ENCODE results near the gene FXN. TPM values are rescaled to one million over a fixed set of nuclear protein-coding genes. Genes with fewer than 3 reads are reported as not detected.

The FXN gene
- total RNA-seq, 1 experiment from 2014 or later, result 12.0 TPM

GRCh38 chr9:69083321-69083720 is 47.8 kb downstream of the FXN start:
- Histone ChIP-seq H3K36me3 (ENCODE audit: low read depth) (no peaks in the 10 kb centered on the region), H3K27me3 (ENCODE audit: insufficient read depth, low read depth) (no peaks in the 10 kb centered on the region), H3K79me2 (ENCODE audit: low read depth) (no peaks in the 10 kb centered on the region), H2AFZ (no peak overlapping the region), H3K4me3 (no peak overlapping the region), H3K4me1 (replicated peaks; ENCODE audit: insufficient read depth) (peaks cover 5% of the 10 kb centered on the region; the same call in 1 of the 2 replicates), H3K4me2 (no peak overlapping the region), H3K9me2 (ENCODE audit: insufficient read depth) (no peaks in the 10 kb centered on the region), H3F3A (ENCODE audit: insufficient read depth, low read depth) (no peaks in the 10 kb centered on the region; the same call in 1 of the 2 replicates), H3K27ac (no peak overlapping the region), H4K20me1 (ENCODE audit: insufficient read depth) (no peaks in the 10 kb centered on the region), H3K9me3 (ENCODE audit: insufficient read depth, low read depth) (no peaks in the 10 kb centered on the region)
- ChIA-PET CTCF (no interaction called here), POLR2A (ENCODE audit: unreplicated experiment) (no interaction called here)
- intact Hi-C loops (cut with micrococcal nuclease; ENCODE audit: unreplicated experiment), result no loop called here
- TF ChIP-seq EZH2 (IDR thresholded peaks at IDR 0.05; ENCODE audit: low read depth) (no peak), CTCF (conservative IDR thresholded peaks at IDR 0.05) (no peak)
- DNase-seq, result no peak
- no TSS peak for BruUV-seq (replicated peaks)

DNA sequence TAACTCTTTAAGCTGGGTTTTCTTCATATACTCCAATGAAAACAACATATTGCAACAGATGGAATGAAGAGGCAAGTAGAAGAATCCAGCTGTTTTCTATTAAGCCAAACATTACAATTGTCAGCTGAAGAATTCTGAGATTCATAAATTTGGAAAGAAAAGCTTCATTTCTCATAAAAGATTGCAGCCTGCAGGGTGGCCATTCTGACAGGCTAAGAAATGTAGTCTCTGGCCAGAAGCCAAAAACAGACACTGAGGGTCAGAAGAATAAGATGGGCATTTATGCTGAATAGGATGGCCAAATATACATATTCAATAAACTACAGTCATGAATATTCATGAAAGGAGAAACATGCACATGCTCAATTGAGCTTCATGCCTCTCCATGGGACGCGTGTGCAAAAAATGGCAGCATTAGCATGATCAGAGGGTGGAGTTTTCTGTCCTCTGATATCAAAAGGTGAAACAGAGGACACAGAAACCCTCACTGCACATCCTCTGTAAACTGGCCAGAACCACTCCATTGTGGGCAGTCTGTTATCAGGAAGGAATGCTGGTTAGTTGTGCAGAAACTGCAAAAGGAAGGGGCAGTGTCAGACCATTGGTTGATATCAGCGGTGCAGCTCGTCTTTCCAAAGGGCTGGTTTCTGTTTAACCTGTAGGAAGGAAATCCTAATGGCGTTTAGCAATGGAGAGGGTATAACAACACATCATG is 50.2 kb downstream of the FXN start:
- POLR2A ChIA-PET (ENCODE audit: unreplicated experiment), result no interaction called here
- no peaks in the 10 kb centered on the region for H3K79me2 ChIP-seq (ENCODE audit: low read depth)
- H3F3A ChIP-seq (ENCODE audit: insufficient read depth, low read depth), result no peaks in the 10 kb centered on the region; the same call in 1 of the 2 replicates
- no TSS peak for BruUV-seq (replicated peaks)
- CTCF ChIA-PET, result no interaction called here
- intact Hi-C loops (cut with micrococcal nuclease; ENCODE audit: unreplicated experiment), result no loop called here
- no peak for DNase-seq
- H4K20me1 ChIP-seq (ENCODE audit: insufficient read depth), result no peaks in the 10 kb centered on the region
- H3K4me2 ChIP-seq, result no peak overlapping the region
- no peak overlapping the region for H2AFZ ChIP-seq
- H3K27ac ChIP-seq, result no peak overlapping the region
- no peak overlapping the region for H3K4me3 ChIP-seq
- peaks cover 7% of the 10 kb centered on the region; the same call in 1 of the 2 replicates for H3K4me1 ChIP-seq (replicated peaks; ENCODE audit: insufficient read depth)
- TF ChIP-seq CTCF (conservative IDR thresholded peaks at IDR 0.05), result no peak
- TF ChIP-seq EZH2 (IDR thresholded peaks at IDR 0.05; ENCODE audit: low read depth), result no peak
- no peaks in the 10 kb centered on the region for H3K9me3 ChIP-seq (ENCODE audit: insufficient read depth, low read depth)
- H3K36me3 ChIP-seq (ENCODE audit: low read depth), result no peaks in the 10 kb centered on the region
- no peaks in the 10 kb centered on the region for H3K27me3 ChIP-seq (ENCODE audit: insufficient read depth, low read depth)
- H3K9me2 ChIP-seq (ENCODE audit: insufficient read depth), result no peaks in the 10 kb centered on the region

DNA sequence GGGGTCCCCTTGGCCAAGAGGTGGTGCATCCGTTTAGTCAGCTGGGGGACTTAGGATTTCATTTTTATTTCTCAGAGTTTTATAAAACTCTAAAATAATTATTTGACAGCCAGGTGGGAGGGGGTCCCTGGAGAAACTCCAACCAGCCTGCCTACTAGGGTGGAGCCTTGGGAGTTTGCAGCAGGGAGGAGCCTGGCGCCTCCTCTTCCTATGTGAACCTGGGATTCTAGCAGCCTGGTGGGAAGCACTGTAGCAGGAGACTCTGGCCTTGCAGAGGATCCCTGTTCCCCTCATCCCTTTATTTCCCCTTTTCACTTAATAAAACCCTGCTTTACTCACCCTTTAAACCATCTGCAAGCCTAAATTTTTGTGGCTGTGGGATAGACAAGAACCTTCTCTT is 50.8 kb downstream of the FXN start:
- CTCF ChIA-PET, result no interaction called here
- BruUV-seq (replicated peaks), result no TSS peak
- intact Hi-C loops (cut with micrococcal nuclease; ENCODE audit: unreplicated experiment), result no loop called here

More for the DNA sequence above, 50.8 kb downstream of the FXN start:
- POLR2A ChIA-PET (ENCODE audit: unreplicated experiment), result no interaction called here
- TF ChIP-seq EZH2 (IDR thresholded peaks at IDR 0.05; ENCODE audit: low read depth) (no peak), CTCF (conservative IDR thresholded peaks at IDR 0.05) (no peak)
- Histone ChIP-seq H3K27ac (no peak overlapping the region), H3K4me1 (replicated peaks; ENCODE audit: insufficient read depth) (peaks cover 7% of the 10 kb centered on the region; the same call in 1 of the 2 replicates), H3F3A (ENCODE audit: insufficient read depth, low read depth) (no peaks in the 10 kb centered on the region; the same call in 1 of the 2 replicates), H3K9me3 (ENCODE audit: insufficient read depth, low read depth) (no peaks in the 10 kb centered on the region), H3K4me3 (no peak overlapping the region), H2AFZ (no peak overlapping the region), H4K20me1 (ENCODE audit: insufficient read depth) (no peaks in the 10 kb centered on the region), H3K4me2 (no peak overlapping the region), H3K9me2 (ENCODE audit: insufficient read depth) (no peaks in the 10 kb centered on the region), H3K79me2 (ENCODE audit: low read depth) (no peaks in the 10 kb centered on the region), H3K27me3 (ENCODE audit: insufficient read depth, low read depth) (no peaks in the 10 kb centered on the region), H3K36me3 (ENCODE audit: low read depth) (no peaks in the 10 kb centered on the region)
- DNase-seq, result no peak

All from PC-9 (cell line).